Activated T-helper 1 cell treated with anti-CD3 and anti-CD28 coated beads, Interleukin-12 subunit alpha, Interleukin-12 subunit beta, Interleukin-2, Interleukin-4 antibody, amounts not matched to agents 30 ng/mL and 10 ng/mL and 1 ng/mL, durations not matched to agents 14 hours and 24 hours and 36 hours (primary cell): Measurements from ENCODE around the gene CD36. TPM values are rescaled to one million over a fixed set of nuclear protein-coding genes. Genes with fewer than 3 reads are reported as not detected.

Experiments used
- DNase-seq: peaks from one replicate; pipeline ENCODE4 v3.0.0; 2021; ENCODE audit warnings: low spot score
- H3K27ac Mint-ChIP-seq: one replicate; pipeline ENCODE4 v1.8.0; 2021; ENCODE audit warnings: mild to moderate bottlenecking, mixed read lengths
- H3K27me3 Mint-ChIP-seq: one replicate; pipeline ENCODE4 v1.8.0; 2022; ENCODE audit warnings: mild to moderate bottlenecking, moderate library complexity, mixed read lengths; ENCODE audit not compliant: insufficient read depth
- H3K36me3 Mint-ChIP-seq: one replicate; pipeline ENCODE4 v1.8.0; 2021; ENCODE audit warnings: low read depth, mixed read lengths
- H3K4me1 Mint-ChIP-seq: one replicate; pipeline ENCODE4 v1.8.0; 2021; ENCODE audit warnings: low read depth, mixed read lengths
- H3K4me3 Mint-ChIP-seq: one replicate; pipeline ENCODE4 v1.8.0; 2021; ENCODE audit warnings: mild to moderate bottlenecking, moderate library complexity, mixed read lengths
- H3K9me3 Mint-ChIP-seq: one replicate; pipeline ENCODE4 v1.8.0; 2021; ENCODE audit warnings: mixed read lengths
- intact Hi-C: fragments of 100-400 bp; cut with micrococcal nuclease; formaldehyde crosslinking; loops from one replicate; pipeline ENCODE4 v1.15.1; 2024
- total RNA-seq: library from RNA; stranded (reverse); gene quantifications from 2 replicates; pipeline ENCODE4 v1.2.3, GENCODE V29; 2022

CD36 gene
- not detected in 2 replicates for total RNA-seq

DNA sequence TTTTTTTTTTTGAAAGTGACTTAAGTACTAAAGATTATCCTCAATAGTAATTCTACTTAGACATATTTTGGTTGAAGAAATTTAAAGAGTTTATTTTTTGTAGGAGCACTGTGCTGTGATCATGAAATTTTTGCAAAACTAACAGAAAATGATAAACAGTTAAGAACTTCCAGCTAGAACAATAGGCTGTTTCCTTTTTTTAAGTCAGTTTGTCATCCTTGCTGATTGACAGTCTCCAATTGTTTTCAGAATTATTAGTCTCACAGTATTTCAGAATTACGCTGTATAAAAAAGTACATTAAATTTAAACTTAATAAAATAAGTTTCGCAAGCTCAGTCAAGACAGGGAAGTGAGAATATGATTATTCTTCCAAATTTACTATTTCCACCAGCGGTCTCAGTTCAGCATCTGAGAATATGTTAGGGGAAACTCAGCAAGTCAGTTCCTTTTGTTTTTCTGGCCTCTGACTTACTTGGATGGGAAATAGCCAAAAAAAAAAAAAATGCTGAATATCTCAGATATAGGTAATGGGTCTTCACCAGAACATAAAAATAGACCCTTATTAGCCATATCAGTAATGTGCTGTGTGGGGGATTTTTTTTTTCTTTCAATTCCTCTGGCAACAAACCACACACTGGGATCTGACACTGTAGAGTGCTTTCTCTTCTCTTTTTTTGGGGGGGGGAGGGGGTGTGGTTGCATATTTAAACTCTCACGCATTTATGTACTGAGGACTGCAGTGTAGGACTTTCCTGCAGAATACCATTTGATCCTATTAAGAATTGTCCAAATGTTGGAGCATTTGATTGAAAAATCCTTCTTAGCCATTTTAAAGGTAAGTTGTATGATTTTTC is at the start of gene CD36:
TSS of gene CD36 (plus strand) at position 732 of the 855 bp plus-strand sequence. CDS start 8,099 bp downstream, outside the sequence.
- intact Hi-C loops: no loop called here

GRCh38 chr7:80589631-80590030 is 48.8 kb upstream of the CD36 start:
- Mint-ChIP-seq H3K4me1 (no peaks in the 10 kb centered on the region), H3K4me3 (no peak overlapping the region)
- intact Hi-C loops: no loop called here

More for the DNA sequence above, at the start of gene CD36:
- Mint-ChIP-seq H3K27me3 (no peaks in the 10 kb centered on the region), H3K36me3 (no peaks in the 10 kb centered on the region), H3K4me1 (no peaks in the 10 kb centered on the region), H3K4me3 (no peak within 1 kb of the TSS), H3K27ac (no peak within 1 kb of the TSS), H3K9me3 (no peaks in the 10 kb centered on the region)
- DNase-seq: no peak

GRCh38 chr7:80591654-80592053 is 46.8 kb upstream of the CD36 start:
- no peaks in the 10 kb centered on the region for H3K9me3 Mint-ChIP-seq
- no peaks in the 10 kb centered on the region for H3K4me1 Mint-ChIP-seq
- H3K36me3 Mint-ChIP-seq: no peaks in the 10 kb centered on the region
- no peaks in the 10 kb centered on the region for H3K27me3 Mint-ChIP-seq
- intact Hi-C loops: no loop called here
- H3K4me3 Mint-ChIP-seq: no peak overlapping the region
- no peak for DNase-seq
- no peak overlapping the region for H3K27ac Mint-ChIP-seq

More at GRCh38 chr7:80589631-80590030, 48.8 kb upstream of the CD36 start:
- H3K9me3 Mint-ChIP-seq: no peaks in the 10 kb centered on the region
- no peaks in the 10 kb centered on the region for H3K27me3 Mint-ChIP-seq
- DNase-seq: no peak
- H3K36me3 Mint-ChIP-seq: no peaks in the 10 kb centered on the region
- H3K27ac Mint-ChIP-seq: no peak overlapping the region

- no peak overlapping the region for H3K27ac Mint-ChIP-seq
- intact Hi-C loops: no loop called here
- H3K4me3 Mint-ChIP-seq: no peak overlapping the region
Measured at GRCh38 chr7:80593869-80594586, 44.4 kb upstream of the CD36 start.

DNA sequence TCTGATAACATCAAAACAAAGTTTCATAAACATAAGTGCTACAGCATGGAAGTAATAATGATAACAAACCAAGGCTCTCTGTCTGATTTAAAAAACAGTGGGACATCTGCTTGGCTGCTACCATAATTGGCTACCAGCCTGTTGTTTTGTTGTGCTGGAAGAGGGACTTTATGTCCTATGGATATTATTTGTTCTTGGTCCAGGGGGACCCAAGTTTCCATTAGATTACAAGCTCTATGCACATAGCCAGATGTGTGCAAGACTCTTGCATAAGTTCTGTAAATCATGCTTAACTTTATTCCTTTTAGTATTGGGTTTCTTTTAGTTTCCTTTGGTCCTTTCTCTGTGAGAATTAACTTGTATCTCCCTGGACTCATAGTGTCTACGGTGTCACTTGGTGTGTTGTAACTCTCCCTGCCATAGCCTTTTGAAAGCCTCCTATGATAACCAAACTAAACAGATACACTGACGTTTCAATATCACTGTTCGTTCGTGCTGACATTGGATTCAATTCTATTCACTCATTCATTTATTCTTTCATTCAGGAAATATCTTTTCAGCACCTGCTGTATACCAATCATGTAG is 41.4 kb upstream of the CD36 start:
- Mint-ChIP-seq H3K9me3 (no peaks in the 10 kb centered on the region), H3K4me3 (no peak overlapping the region), H3K4me1 (no peaks in the 10 kb centered on the region), H3K27me3 (no peaks in the 10 kb centered on the region), H3K36me3 (no peaks in the 10 kb centered on the region), H3K27ac (no peak overlapping the region)
- DNase-seq: no peak
- intact Hi-C loops: no loop called here

More at GRCh38 chr7:80593869-80594586, 44.4 kb upstream of the CD36 start:
- Mint-ChIP-seq H3K4me1 (no peaks in the 10 kb centered on the region), H3K27me3 (no peaks in the 10 kb centered on the region), H3K36me3 (no peaks in the 10 kb centered on the region), H3K9me3 (no peaks in the 10 kb centered on the region)
- DNase-seq: no peak

DNA sequence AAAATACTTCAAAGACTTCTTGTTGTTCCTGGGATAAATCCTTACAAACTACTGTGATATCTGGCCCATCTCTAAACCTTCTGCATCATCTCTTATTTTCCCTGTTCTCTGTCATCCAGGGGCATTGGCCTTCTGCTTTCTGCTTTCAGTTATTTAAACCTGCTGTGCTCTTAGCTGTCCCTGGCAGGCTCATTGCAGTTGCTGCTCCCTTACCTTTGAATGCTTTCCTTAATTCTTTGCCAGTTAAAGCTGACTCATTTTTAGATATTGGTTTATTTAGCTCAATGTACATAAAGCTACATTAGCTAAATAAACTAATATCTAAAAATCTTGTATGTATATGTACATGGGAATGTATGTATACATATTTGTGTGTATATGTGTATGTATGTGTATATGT is 40.6 kb upstream of the CD36 start:
- Mint-ChIP-seq H3K27ac (no peak overlapping the region), H3K9me3 (no peaks in the 10 kb centered on the region), H3K4me3 (no peak overlapping the region), H3K4me1 (no peaks in the 10 kb centered on the region), H3K36me3 (no peaks in the 10 kb centered on the region), H3K27me3 (no peaks in the 10 kb centered on the region)
- no peak for DNase-seq
- intact Hi-C loops: no loop called here

GRCh38 chr7:80600046-80600445 is 38.4 kb upstream of the CD36 start:
- Mint-ChIP-seq H3K4me3 (no peak overlapping the region), H3K4me1 (no peaks in the 10 kb centered on the region), H3K36me3 (no peaks in the 10 kb centered on the region), H3K27me3 (no peaks in the 10 kb centered on the region), H3K27ac (no peak overlapping the region), H3K9me3 (no peaks in the 10 kb centered on the region)
- intact Hi-C loops: no loop called here
- no peak for DNase-seq

- Mint-ChIP-seq H3K27me3 (no peaks in the 10 kb centered on the region), H3K27ac (no peak overlapping the region), H3K4me3 (no peak overlapping the region), H3K9me3 (no peaks in the 10 kb centered on the region), H3K4me1 (no peaks in the 10 kb centered on the region), H3K36me3 (no peaks in the 10 kb centered on the region)
- no peak for DNase-seq
- intact Hi-C loops: no loop called here
Measured at GRCh38 chr7:80601999-80602398, 36.4 kb upstream of the CD36 start.

- Mint-ChIP-seq H3K4me3 (no peak overlapping the region), H3K36me3 (no peaks in the 10 kb centered on the region), H3K27ac (no peak overlapping the region), H3K27me3 (no peaks in the 10 kb centered on the region), H3K4me1 (no peaks in the 10 kb centered on the region), H3K9me3 (no peaks in the 10 kb centered on the region)
- intact Hi-C loops: no loop called here
- no peak for DNase-seq
Measured at GRCh38 chr7:80603940-80604339, 34.5 kb upstream of the CD36 start.

DNA sequence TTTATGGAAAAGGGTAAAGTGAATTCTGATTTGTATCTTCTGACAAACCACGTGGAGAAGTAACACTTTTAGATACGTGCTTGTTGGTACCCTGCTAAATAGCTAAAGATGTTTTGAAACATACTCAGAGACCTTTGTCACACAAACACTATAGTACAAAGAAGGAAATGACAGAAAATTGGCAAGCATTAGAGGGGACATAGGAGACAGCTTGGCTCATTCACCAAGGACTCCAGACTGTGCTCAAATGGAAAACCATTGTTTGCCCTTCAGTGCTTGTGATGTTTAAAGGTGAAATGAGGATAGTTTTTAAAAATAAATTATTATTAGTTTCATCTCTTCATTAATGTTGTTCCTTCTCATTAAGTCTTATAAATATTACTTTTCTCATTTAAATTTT is 34.0 kb upstream of the CD36 start:
- no peak for DNase-seq
- H3K36me3 Mint-ChIP-seq: no peaks in the 10 kb centered on the region
- H3K27me3 Mint-ChIP-seq: no peaks in the 10 kb centered on the region
- no peaks in the 10 kb centered on the region for H3K9me3 Mint-ChIP-seq
- no peaks in the 10 kb centered on the region for H3K4me1 Mint-ChIP-seq
- no peak overlapping the region for H3K4me3 Mint-ChIP-seq
- no peak overlapping the region for H3K27ac Mint-ChIP-seq
- intact Hi-C loops: no loop called here

- no peak for DNase-seq
- Mint-ChIP-seq H3K4me3 (no peak overlapping the region), H3K27ac (no peak overlapping the region), H3K9me3 (no peaks in the 10 kb centered on the region), H3K27me3 (no peaks in the 10 kb centered on the region), H3K4me1 (no peaks in the 10 kb centered on the region), H3K36me3 (no peaks in the 10 kb centered on the region)
- intact Hi-C loops: no loop called here
Measured at GRCh38 chr7:80607136-80607535, 31.3 kb upstream of the CD36 start.

GRCh38 chr7:80608336-80608735 is 30.1 kb upstream of the CD36 start:
- DNase-seq: no peak
- Mint-ChIP-seq H3K36me3 (no peaks in the 10 kb centered on the region), H3K27ac (no peak overlapping the region), H3K9me3 (no peaks in the 10 kb centered on the region), H3K4me1 (no peaks in the 10 kb centered on the region), H3K4me3 (no peak overlapping the region), H3K27me3 (no peaks in the 10 kb centered on the region)
- intact Hi-C loops: no loop called here

DNA sequence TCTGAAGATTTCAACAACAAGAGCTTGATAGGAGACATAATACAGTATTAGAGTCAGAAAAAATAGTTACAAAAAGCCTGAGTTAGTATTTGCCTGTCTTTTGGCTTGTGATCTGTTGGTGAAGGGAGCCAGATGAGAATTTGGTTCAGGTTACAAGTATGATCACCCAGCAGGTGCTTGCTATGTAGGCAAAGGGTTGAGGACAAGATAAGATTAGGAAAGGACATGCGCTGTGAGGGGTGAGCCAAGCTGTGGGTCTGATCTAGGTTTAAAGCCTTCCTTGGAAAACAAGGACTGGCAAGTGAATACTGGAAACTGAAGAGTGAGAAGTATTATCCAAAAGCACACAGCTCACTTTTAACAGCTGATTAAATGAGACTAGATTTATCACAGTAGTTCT is 28.7 kb upstream of the CD36 start:
- no peak overlapping the region for H3K4me3 Mint-ChIP-seq
- no peaks in the 10 kb centered on the region for H3K4me1 Mint-ChIP-seq
- H3K27me3 Mint-ChIP-seq: no peaks in the 10 kb centered on the region
- no peak overlapping the region for H3K27ac Mint-ChIP-seq
- no peaks in the 10 kb centered on the region for H3K9me3 Mint-ChIP-seq
- DNase-seq: no peak
- H3K36me3 Mint-ChIP-seq: no peaks in the 10 kb centered on the region
- intact Hi-C loops: no loop called here
